Astrocyte (in vitro differentiated cells and primary cell): ENCODE measurements around the gene RAB26. TPM values are rescaled to one million over a fixed set of nuclear protein-coding genes. Genes with fewer than 3 reads are reported as not detected.

Experiments
- DNase-seq: peaks from one replicate; pipeline ENCODE4 v3.0.0-alpha.2; 2010; ENCODE audit warnings: low read depth
- FAIRE-seq: peaks from 2 replicates; lab custom pipeline; 2011; peaks lifted over from hg19 to GRCh38; lab: Jason Lieb, UNC
- H2AFZ ChIP-seq: 2 replicates; pipeline ENCODE4 v1.6.0; 2012; ENCODE audit warnings: low read depth, low read length, inconsistent platforms
- H3K27ac ChIP-seq: 2 replicates; pipeline ENCODE4 v1.5.1; 2011; ENCODE audit warnings: low read depth, low read length, inconsistent platforms
- H3K27me3 ChIP-seq: 2 replicates; pipeline ENCODE4 v1.6.0; 2011; ENCODE audit warnings: low read length, inconsistent platforms; ENCODE audit not compliant: insufficient read depth
- H3K36me3 ChIP-seq: 2 replicates; pipeline ENCODE4 v1.5.1; 2011; ENCODE audit warnings: low read length, inconsistent platforms; ENCODE audit not compliant: insufficient read depth
- H3K4me1 ChIP-seq: 2 replicates; pipeline ENCODE4 v1.5.1; 2011; ENCODE audit warnings: low read length, inconsistent platforms; ENCODE audit not compliant: insufficient read depth
- H3K4me2 ChIP-seq: 2 replicates; pipeline ENCODE4 v1.6.0; 2012; ENCODE audit warnings: low read length, inconsistent platforms
- H3K4me3 ChIP-seq: 2 replicates; pipeline ENCODE4 v1.5.1; 2011; ENCODE audit warnings: low read depth, mild to moderate bottlenecking, low read length, inconsistent platforms; ENCODE audit not compliant: insufficient read depth
- H3K79me2 ChIP-seq: 2 replicates; pipeline ENCODE4 v1.6.0; 2012; ENCODE audit warnings: mild to moderate bottlenecking, low read length, inconsistent platforms; ENCODE audit not compliant: insufficient read depth
- H3K9ac ChIP-seq: 2 replicates; pipeline ENCODE4 v1.6.0; 2012; ENCODE audit warnings: mild to moderate bottlenecking, low read length, inconsistent platforms
- H3K9me3 ChIP-seq: 2 replicates; pipeline ENCODE4 v1.5.1; 2012; ENCODE audit warnings: low read depth, mild to moderate bottlenecking, low read length, inconsistent platforms; ENCODE audit not compliant: insufficient read depth
- H4K20me1 ChIP-seq: 2 replicates; pipeline ENCODE4 v1.6.0; 2012; ENCODE audit warnings: low read length, inconsistent platforms; ENCODE audit not compliant: insufficient read depth
- H3K27ac Mint-ChIP-seq: one replicate; pipeline ENCODE4 v1.8.0; 2021; ENCODE audit warnings: mild to moderate bottlenecking, mixed read lengths; ENCODE audit not compliant: unreplicated experiment
- H3K27me3 Mint-ChIP-seq: one replicate; pipeline ENCODE4 v1.8.0; 2021; ENCODE audit warnings: low read depth, mixed read lengths; ENCODE audit not compliant: unreplicated experiment
- H3K36me3 Mint-ChIP-seq: one replicate; pipeline ENCODE4 v1.8.0; 2021; ENCODE audit warnings: low read depth, mixed read lengths; ENCODE audit not compliant: unreplicated experiment
- H3K4me1 Mint-ChIP-seq: one replicate; pipeline ENCODE4 v1.8.0; 2021; ENCODE audit warnings: low read depth, mixed read lengths; ENCODE audit not compliant: unreplicated experiment
- H3K4me3 Mint-ChIP-seq: one replicate; pipeline ENCODE4 v1.8.0; 2021; ENCODE audit warnings: mild to moderate bottlenecking, moderate library complexity, mixed read lengths; ENCODE audit not compliant: unreplicated experiment
- H3K9me3 Mint-ChIP-seq: one replicate; pipeline ENCODE4 v1.8.0; 2021; ENCODE audit warnings: mild to moderate bottlenecking, mixed read lengths; ENCODE audit not compliant: unreplicated experiment
- CTCF ChIP-seq: IDR thresholded peaks from 2 replicates; pipeline ENCODE4 v1.5.1; 2011; ENCODE audit warnings: low read depth, mild to moderate bottlenecking, inconsistent platforms, low read length, moderate library complexity; ENCODE audit not compliant: insufficient read depth
- EZH2 ChIP-seq: IDR thresholded peaks from 2 replicates; pipeline ENCODE4 v1.6.1; 2012; ENCODE audit warnings: mild to moderate bottlenecking, low read length, inconsistent platforms; ENCODE audit not compliant: insufficient read depth
- total RNA-seq: library from RNA; stranded (reverse); gene quantifications from 2 replicates; pipeline ENCODE4 v1.2.1, GENCODE V29; 2021

Gene RAB26
- total RNA-seq, 1 donor from 2014 or later, result 1.4 TPM

GRCh38 chr16:2172688-2173335, 24.4 kb downstream of the RAB26 start:
- DNase-seq (no peak), FAIRE-seq (no peak)
- no peaks in the 10 kb centered on the region for H3K27me3 ChIP-seq
- H3K36me3 ChIP-seq, result peaks cover 2% of the 10 kb centered on the region
- peaks cover 22% of the 10 kb centered on the region for H4K20me1 ChIP-seq
- H3K4me2 ChIP-seq, result no peak overlapping the region
- Mint-ChIP-seq H3K4me1 (no peaks in the 10 kb centered on the region), H3K27me3 (no peaks in the 10 kb centered on the region), H3K27ac (peak overlapping the region; percentile 47), H3K4me3 (no peak overlapping the region), H3K9me3 (no peaks in the 10 kb centered on the region), H3K36me3 (peaks cover 5% of the 10 kb centered on the region)
- no peak overlapping the region for H3K27ac ChIP-seq
- no peak overlapping the region for H3K4me3 ChIP-seq
- TF ChIP-seq EZH2 (no peak), CTCF (no peak)
- H2AFZ ChIP-seq, result no peak overlapping the region
- H3K79me2 ChIP-seq, result no peaks in the 10 kb centered on the region
- H3K9ac ChIP-seq, result no peak overlapping the region
- no peaks in the 10 kb centered on the region for H3K9me3 ChIP-seq
- no peaks in the 10 kb centered on the region for H3K4me1 ChIP-seq

- H3K4me3 Mint-ChIP-seq, result no peak overlapping the region
- H3K27ac Mint-ChIP-seq, result no peak overlapping the region
- peaks cover 4% of the 10 kb centered on the region for H3K36me3 Mint-ChIP-seq
- no peaks in the 10 kb centered on the region for H3K27me3 Mint-ChIP-seq
- no peak for DNase-seq
- Histone ChIP-seq H3K36me3 (peaks cover under 1% of the 10 kb centered on the region), H3K27me3 (no peaks in the 10 kb centered on the region), H3K4me1 (no peaks in the 10 kb centered on the region), H3K4me3 (no peak overlapping the region), H3K9me3 (no peaks in the 10 kb centered on the region), H3K79me2 (no peaks in the 10 kb centered on the region), H3K9ac (no peak overlapping the region), H4K20me1 (peaks cover 16% of the 10 kb centered on the region), H2AFZ (no peak overlapping the region), H3K27ac (no peak overlapping the region), H3K4me2 (no peak overlapping the region)
- H3K9me3 Mint-ChIP-seq, result no peaks in the 10 kb centered on the region
- TF ChIP-seq EZH2 (no peak), CTCF (no peak)
- FAIRE-seq, result no peak
- no peaks in the 10 kb centered on the region for H3K4me1 Mint-ChIP-seq
Measured at GRCh38 chr16:2173366-2173765, 24.9 kb downstream of the RAB26 start.

GRCh38 chr16:2173916-2174315, 25.5 kb downstream of the RAB26 start:
- Histone ChIP-seq H3K27ac (no peak overlapping the region), H3K4me1 (no peaks in the 10 kb centered on the region), H3K9me3 (no peaks in the 10 kb centered on the region), H2AFZ (no peak overlapping the region), H3K4me2 (no peak overlapping the region), H4K20me1 (peaks cover 12% of the 10 kb centered on the region), H3K4me3 (no peak overlapping the region), H3K79me2 (no peaks in the 10 kb centered on the region), H3K36me3 (no peaks in the 10 kb centered on the region), H3K27me3 (no peaks in the 10 kb centered on the region), H3K9ac (no peak overlapping the region)
- Mint-ChIP-seq H3K27ac (no peak overlapping the region), H3K4me3 (no peak overlapping the region), H3K27me3 (no peaks in the 10 kb centered on the region), H3K36me3 (peaks cover 3% of the 10 kb centered on the region), H3K4me1 (no peaks in the 10 kb centered on the region), H3K9me3 (no peaks in the 10 kb centered on the region)
- DNase-seq, result no peak
- FAIRE-seq, result no peak
- TF ChIP-seq CTCF, result no peak
- no peak for TF ChIP-seq EZH2
